Muscle of back (tissue), 11 donors: ENCODE measurements around the gene CACNA2D3. TPM values are rescaled to one million over a fixed set of nuclear protein-coding genes. Genes with fewer than 3 reads are reported as not detected.
"Not testable (repeated sequence)": the region's sequence is repeated elsewhere in the genome, so short reads cannot be mapped to it uniquely, and the experiment has no call there.

Experiments
- DNase-seq, 3 donors: peaks; one replicate each; pipeline versions ENCODE4 v3.0.0 to v3.0.0-alpha.2; 2013
- polyA plus RNA-seq, 10 donors: library from polyadenylated mRNA; unstranded; fragments of 120-200 nt; gene quantifications; one replicate each; pipeline ENCODE4 v1.2.1, GENCODE V29; 2013; ENCODE audit not compliant: insufficient read length in 10 of 10

The CACNA2D3 gene
- polyA plus RNA-seq, 10 donors, result 1.0 to 2.9 (median 1.9) TPM

DNA sequence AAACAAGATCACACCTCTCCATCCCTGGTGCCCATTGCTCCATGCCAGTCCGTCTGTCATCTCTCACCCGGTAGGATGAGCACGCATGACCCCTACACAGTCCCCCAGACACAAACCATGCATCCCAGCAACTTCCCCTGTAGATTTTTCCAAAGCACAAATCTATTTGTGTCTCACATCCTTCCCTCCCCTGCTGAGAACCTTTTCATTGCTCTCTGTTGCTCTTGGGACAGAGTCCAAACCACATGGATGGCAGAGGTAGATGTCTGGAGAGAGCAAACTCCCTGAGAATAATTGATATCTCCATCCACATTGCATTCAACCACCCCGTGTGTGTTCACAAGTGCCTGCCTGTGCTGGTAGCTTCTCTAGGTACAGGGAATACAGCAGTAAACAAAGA is 835.4 kb downstream of the CACNA2D3 start:
- no peak for DNase-seq

DNA sequence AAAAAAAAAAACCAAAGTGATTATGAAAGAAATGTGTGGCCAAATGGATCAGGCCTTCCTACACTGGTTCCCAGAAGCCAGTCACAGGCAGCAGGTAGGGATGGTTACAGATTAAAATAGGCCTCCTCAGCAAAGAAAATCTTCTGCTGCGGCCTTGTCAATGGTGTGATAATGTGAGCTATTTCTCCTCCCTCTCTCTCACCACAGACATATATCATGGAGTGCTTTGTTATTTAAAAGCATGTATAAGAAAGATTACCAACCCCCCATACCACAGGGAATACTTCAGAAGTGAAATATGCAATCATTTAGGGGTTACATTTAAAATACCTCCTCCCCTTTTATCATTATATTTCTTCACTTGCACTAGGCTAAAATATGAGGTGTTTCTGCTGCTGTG is 837.7 kb downstream of the CACNA2D3 start:
- DNase-seq, result peak in 1 of 3 donors; percentile 59

DNA sequence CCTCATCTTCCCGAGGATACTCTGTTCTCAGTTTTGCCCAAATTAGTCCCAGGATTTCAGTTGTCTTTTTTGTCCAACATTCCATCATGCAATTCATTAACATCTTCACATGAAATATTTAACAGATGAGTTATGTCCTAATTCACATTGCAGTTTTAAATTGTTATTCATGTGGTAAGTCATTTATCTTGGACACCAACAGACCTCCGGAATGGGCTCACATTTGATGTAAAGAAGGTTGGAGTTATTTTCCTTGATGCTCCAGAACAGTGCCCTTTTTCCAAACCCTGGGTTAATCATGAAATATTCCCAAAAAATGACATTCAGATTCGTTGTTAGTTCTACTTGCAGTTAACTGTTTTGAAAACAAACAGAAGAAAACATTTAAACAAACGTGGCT is 838.3 kb downstream of the CACNA2D3 start:
- no peak for DNase-seq

DNA sequence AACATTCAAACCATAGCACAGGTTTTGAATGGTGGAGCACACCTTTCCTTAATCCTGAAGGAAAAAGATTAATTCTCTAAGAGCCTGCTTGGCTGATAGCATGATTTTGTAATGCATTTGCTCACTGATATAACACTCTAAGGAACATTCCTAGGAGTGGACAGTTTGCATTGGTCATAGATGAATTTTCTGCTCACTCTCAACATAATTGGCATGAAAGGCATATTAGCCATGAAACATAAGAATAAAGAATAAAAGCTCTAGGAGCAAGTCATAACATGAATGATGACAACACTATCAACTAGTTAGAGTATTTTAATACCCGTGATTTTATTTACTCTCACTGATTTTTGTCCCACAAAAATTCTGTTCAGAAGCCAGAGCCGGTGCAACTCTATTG is 839.8 kb downstream of the CACNA2D3 start:
- DNase-seq, result no peak

DNA sequence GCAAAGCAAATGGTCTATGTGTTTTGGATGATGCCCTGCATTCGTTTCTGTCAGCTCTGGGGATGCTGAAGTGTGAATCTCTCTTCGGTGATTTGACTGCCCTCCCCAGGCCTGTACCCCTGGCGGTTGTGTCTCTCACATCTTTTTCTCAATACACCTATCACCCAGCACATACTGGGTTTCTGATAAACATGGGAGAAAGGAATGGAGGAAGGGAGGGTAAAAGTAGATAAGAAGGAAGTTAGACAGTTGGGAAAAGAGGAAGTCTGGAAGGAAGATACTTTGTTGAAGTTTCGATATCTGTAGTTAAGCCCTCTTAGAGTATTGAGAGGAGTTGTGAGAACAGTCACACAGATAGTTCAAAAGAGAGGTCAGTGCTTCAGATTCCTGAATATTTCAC is 841.3 kb downstream of the CACNA2D3 start:
- no peak for DNase-seq

DNA sequence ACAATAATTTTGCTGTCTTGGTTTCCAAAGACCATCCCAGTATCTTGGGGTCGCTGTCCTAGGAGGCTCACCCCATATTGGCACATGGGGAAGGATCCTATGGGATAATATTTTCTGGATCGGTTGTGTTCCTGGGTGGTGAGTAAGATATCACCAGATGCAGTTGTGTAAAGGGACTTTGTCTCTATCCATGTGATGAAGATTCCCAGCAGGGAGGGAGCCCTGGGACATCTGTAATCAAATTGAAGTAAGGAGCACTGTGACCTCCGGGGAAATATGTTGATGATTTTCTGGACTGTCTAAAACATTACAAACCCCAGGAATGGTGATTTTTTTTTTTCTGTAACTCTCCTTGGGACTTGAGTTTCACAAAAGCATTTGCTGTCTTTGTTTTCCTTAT is 841.7 kb downstream of the CACNA2D3 start:
- no peak for DNase-seq

DNA sequence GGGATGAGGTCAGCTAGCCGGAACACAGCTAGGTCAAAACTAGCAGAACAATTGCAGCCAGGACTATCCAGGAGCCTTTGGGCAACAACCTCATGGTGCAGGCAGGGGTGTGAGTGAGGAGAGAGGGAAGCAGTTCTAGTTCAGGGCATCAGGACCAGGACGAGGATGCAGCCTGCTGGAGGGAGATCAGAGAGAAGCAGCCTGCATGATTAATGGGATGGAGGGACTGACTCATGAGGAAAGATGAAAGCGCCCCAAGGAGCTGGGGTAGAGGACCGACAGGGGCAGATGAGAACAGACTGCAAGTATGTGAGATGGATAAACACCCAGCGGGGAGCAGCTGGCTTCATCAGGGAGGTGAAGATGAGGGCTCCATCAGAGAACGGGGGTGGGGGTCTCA is 843.4 kb downstream of the CACNA2D3 start:
- peak in 1 of 3 donors; percentile 79 for DNase-seq

DNA sequence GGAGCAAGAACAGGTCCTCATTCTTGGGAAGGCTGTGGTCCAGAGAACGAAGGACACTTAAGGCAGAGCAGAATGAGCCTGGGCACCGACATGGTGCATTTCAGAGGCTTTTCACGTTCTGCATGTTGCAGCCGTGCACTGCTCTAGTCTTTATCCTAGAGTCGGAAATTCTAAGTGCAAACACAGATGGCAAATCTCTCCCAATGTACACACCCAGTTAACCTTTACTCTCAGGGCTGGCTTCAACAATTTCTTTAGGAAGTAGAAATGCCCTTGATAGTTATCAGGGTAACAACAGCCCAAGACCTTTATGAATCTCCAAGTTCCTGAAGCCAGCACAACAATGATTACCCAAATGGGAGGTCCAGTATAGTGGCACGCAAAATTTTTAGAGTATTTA is 844.6 kb downstream of the CACNA2D3 start:
- no peak for DNase-seq

DNA sequence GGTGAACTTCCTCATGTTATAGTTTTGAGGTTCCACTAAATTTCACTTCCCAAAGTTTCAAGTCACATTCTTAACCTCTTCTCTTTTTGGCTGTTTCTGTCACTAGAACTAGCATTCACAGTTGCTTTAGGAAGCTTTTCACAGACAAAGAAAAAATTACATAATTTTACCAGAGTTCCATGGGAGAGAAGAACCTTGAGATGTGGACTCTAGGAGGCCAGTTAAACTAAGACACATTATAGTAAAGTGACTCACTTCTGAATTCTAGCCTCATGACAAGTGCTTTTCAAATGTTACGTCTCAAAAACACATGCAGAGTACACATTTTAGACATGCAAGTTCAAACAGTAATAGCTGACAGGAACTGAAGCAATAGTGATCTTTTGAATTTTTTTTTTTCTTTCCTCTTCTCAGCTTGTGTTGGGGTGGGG is 845.4 kb downstream of the CACNA2D3 start:
- DNase-seq, result peak in 1 of 3 donors; percentile 59

DNA sequence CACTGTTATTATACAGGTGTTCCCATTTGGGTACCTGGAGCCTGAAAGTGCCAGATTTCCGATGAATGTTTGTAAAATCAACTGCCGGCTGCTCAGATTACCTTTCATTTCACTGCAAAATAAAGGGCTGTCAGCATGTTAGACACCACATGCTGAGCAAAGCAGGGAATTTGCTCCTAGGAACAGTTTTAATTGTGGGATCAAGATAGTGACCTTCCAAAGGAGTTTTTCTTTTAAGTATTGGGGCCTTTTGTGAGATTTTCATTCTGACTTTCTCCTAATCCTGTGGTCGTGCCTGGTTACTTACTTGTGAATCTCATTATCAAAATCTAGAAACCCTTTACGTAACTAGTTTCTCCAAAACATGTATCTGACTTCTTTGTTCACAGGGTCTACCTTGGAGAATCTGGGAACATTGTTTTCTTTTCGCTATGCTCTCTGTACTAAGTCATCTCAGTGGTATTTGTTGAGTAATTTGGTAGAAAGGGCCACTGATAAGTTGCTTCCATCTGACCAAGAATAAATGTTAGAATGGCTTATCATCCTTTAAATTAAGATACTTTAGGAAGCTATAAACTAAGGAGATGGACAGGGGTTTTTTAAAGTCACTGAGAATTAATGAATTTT is 846.3 kb downstream of the CACNA2D3 start:
- DNase-seq, result peak in 1 of 3 donors; percentile 53

DNA sequence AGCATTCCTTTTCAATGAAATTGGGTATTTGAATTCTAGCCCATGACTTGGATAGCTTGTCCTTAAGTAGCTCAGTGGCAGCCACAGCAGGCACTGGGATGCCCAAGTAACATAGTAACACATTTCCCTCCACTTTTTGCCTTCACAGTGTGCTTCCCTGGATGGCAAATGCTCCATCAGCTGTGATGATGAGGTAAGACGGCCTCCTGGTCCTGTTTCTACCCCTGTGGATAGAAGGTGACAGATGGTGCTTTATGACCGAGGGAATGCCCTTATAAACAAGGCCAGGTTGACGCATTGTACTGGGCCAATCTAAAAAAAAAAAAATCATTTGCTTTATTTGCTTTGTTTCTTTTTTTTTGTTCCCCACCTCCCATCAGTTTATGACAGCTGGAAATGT is 847.3 kb downstream of the CACNA2D3 start:
- DNase-seq, result no peak

DNA sequence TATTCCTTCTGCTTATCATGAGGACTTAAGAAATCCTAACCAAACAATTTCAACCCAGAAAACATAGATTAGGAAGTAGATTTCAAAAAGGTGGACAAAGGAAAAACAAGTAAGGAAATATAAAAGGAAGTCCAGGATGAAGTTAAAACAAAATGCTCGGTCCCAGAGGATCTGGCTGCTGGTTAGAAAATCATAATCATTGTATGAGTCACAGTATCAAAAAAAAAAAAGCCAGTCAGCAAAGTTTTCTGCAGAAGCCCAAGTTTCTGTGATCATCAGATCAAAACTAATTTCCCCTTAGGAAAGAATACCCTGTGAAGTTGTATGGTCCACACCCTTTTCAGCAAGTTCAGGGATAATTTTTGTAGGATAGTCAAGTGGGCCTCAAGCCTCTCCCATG is 848.5 kb downstream of the CACNA2D3 start:
- DNase-seq, result peak in 1 of 3 donors; percentile 39

DNA sequence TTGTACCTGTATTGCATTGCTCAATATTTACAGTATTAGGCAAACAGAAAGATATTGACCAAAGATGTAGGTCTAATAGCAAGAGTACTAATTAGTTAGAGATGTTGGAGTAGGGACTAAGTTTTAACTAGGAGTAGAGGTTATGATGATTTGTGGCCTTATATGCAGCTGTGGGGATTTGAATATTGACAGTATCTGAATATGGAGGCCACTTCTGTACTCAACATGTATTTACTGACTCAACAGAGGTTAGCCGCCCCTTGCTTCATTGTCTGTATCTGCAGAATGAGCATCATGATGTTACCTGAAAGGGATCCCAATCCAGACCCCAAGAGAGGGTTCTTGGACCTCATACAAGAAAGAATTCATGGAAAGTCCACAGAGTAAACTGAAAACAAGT is 855.1 kb downstream of the CACNA2D3 start:
- DNase-seq, result no peak

DNA sequence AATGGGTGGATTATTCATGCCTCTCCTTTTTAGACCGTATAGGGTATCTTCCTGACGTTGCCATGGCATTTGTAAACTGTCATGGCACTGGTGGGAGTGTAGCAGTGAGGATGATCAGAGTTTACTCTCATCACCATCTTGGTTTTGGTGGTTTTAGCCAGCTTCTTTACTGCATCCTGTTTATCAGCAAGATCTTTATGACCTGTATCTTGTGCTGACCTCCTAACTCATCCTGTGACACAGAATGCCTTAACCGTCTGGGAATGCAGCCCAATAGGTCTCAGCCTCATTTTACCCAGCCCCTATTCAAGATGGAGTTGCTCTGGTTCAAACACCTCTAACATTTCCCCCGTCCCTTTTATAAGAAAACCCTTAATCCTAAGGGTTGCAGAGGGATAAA is 855.6 kb downstream of the CACNA2D3 start:
- DNase-seq, result not testable (repeated sequence)

DNA sequence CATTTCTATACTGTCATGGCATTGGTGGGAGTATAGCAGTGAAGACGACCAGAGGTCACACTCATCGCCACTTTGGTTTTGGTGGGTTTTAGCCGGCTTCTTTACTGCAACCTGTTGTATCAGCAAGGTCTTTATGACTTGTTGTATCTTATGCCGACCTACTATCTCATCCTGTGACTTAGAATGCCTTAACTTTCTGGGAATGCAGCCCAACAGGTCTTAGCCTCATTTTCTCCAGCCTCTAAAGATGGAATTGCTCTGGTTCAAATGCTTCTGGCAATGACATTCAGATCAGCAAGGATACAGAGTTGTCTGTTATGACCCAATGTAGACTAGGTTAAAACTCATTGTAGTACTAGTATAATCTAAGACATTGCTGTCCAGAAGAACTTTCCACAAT is 860.5 kb downstream of the CACNA2D3 start:
- DNase-seq, result no peak

DNA sequence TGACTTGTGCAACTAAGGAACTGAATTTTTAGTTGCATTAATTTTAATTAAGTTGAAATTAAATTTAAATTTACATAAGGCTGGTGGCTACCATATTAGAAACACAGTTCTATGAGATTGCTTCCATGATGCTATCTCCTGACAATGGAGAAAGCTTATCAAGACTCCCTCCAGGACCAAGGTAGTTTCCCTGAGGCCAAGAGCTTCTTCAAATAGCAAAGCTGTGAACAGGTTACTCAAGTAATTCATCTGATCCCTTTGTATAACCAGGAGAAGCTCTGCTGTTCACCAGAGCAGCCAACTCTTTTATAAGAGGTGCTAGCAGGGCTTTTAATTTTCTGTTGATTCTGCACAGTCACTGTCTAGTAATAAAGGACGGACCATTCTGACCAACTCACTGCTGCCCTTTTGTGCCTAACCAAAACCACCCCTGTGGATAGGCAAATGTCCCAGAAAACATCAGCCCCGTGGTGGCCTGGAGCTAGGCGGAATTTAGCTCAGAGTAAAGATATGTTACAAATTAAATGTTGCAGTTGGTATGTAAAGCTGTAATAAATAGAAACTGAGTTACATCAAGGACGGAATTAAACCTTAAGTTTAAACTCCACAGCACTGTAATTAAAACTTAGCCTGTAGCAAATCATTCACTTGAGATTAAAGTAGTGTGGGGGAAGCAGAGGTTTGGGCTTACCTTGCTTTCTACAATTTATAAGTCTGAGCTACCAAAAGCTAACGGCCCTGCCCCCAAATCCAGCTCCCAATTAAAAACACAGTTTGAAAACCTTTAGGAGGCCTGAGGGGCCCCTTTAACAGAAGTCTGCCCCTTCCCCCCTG is 861.1 kb downstream of the CACNA2D3 start:
- DNase-seq, result no peak

DNA sequence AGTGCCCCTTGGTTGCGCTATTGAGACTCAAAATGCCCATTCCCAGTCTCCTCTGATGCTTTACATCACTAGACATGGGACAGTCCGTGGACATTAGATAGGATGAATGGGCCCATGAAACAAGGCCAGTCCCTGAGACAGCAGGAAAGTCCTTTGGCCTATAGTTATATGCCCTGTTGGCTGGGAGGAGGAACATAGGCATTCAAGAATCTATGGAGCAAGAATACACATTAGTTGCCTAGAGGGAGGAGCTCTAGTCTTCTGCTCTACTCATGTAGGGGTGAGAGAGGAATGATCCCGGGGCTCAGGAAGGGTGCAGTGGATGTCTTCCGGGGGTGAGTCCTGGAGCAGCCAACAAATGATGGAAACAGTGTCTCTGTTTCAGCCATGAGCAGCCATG is 863.5 kb downstream of the CACNA2D3 start:
- DNase-seq, result no peak

DNA sequence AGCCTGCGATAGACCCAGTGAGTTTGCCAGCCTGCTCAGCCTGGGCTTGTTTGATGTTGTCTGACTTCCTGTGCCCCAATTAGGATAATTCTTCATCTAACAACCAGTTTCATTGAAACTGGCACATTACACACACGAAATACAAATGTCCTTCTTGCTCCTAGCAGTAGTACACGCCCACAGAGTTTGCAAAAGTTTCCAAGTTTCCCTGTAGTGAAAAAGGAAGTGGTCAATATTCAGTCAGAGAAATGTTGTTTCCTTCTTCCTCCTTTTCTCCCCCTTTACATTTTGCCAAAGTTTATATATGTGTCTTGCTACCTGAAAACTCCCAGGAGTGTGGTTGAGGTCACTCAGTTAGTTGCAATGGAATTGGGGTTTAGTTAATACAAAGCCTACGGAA is 863.9 kb downstream of the CACNA2D3 start:
- DNase-seq, result peak in 1 of 3 donors; percentile 42

DNA sequence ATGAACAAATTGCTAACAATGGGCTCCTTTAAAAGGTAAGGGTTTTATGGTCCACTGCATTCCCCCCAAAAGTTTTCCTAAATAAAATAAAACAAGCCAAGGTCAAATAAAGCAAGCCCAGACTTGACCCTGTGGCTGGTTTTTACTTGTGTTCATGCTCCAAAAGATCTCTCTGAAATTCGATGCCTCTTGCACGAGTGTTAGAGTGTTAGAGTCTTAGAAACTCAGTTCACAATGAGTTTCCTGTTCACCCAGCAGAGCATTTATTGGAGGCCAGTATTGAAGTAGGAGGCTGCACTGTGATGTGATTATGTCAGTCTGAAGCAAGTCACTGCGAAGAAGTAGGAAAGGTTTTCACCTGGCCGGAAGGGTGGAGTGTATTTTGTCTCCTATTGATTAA is 865.4 kb downstream of the CACNA2D3 start:
- DNase-seq, result peak in 1 of 3 donors; percentile 28

DNA sequence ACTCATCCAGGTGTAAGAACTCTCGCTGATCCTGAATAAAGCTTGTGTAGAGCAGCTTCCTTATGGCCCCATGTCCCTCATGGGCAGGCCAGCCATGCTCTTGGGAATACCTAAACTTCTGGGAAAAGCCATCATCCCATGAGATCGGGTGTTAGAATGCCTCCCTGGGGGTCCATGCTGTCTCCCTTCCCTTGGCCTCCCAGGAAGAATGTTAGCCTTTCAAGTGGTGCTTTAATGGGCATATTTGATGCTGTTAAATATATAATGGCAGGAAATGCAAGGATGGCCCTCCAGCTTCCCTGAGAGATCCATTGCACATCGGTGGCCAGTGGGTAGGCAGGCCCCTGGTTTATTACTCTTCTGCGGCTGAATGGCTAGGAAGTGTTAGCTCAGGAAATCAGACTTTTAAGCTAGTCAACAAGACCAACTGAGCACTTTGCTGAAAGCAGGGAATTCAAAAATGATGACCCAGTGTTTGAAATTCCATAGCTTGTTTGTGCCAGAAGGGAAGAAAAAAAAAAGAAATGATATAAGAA is 866.0 kb downstream of the CACNA2D3 start:
- no peak for DNase-seq

DNA sequence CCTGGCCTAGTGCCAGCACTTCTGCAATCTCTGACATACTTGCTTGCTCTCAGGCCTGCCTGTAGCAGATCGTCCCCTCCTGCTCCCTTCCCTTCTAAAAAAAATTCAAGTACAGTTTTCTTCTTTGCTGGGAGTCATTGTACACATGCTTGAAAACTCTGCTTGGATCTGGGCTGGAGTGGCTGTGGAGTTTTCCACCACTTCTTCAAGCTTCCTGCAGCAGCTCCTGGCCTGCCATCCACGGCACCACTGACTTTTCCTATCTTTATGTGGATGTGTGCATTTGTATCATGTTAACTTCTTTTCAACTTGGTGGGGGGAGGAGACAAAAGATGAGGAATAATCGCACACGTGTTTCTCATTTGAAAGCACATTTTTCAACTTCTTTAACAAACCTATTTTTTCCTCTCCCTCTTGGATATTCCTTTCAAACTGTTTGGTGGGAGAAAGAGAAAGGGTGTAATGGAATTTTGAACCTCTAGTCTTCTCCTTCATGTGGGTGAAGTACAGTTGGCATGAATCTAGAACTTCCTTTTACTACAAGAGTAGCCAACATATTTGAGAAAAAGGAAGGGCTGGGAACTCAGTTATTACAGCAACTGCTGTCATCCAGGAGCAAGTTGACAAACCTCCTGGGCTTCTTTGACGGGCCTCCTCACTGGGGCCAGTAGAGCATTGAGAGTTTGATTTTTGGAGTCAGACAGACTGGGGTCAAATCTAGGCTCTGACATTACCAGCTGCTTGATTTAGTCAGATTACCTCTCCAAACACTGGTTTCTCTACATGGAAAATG is 866.7 kb downstream of the CACNA2D3 start:
- DNase-seq, result peak; percentile 88 to 92 (median 91)

DNA sequence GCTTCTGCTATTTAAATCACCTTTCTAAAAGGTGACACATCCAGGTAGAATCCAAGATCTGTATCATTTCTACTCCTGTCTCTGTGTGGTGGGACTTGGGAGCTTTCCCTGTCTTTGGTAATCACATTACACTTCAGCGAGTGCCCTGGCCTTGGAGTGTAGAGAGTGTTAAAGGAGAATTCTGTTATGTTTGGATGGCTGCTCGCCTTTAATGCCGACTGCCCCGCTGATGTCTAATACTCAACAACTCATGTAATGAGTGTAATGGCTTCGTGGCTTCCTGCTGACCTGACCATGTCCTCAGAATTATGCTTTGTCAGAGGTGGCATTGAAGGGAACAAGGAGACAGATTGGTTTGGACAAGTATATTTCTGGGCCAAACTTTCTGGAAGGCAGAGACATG is 871.8 kb downstream of the CACNA2D3 start:
- no peak for DNase-seq
